GM12891 (cell line): Measurements from ENCODE around the gene IL18BP.

ENCODE experiments used
- POLR2A ChIP-seq: IDR thresholded peaks from 2 replicates; pipeline ENCODE4 v1.6.1; 2011; ENCODE audit warnings: low read depth, low read length, control low read depth
- POLR2AphosphoS5 ChIP-seq: IDR thresholded peaks from 2 replicates; pipeline ENCODE4 v1.6.1; 2011; ENCODE audit warnings: low read depth, low read length, control low read depth
- POU2F2 ChIP-seq: IDR thresholded peaks from 2 replicates; pipeline ENCODE4 v1.6.1; 2011; ENCODE audit warnings: low read depth, mild to moderate bottlenecking, control low read depth, low read length, moderate library complexity
- TAF1 ChIP-seq: IDR thresholded peaks from 2 replicates; pipeline ENCODE4 v1.6.1; 2011; ENCODE audit warnings: low read depth, low read length, control low read depth

GRCh38 chr11:71987521-71987920 is 11.2 kb upstream of the IL18BP start:
- TF ChIP-seq POLR2A (no peak), TAF1 (no peak), POLR2AphosphoS5 (no peak), POU2F2 (no peak)
